ENCODE measurements around the gene CYTH4.

GRCh38 chr22:37273126-37273845, 9.0 kb upstream of the CYTH4 start:
- TF ChIP-seq, protein P1, sequence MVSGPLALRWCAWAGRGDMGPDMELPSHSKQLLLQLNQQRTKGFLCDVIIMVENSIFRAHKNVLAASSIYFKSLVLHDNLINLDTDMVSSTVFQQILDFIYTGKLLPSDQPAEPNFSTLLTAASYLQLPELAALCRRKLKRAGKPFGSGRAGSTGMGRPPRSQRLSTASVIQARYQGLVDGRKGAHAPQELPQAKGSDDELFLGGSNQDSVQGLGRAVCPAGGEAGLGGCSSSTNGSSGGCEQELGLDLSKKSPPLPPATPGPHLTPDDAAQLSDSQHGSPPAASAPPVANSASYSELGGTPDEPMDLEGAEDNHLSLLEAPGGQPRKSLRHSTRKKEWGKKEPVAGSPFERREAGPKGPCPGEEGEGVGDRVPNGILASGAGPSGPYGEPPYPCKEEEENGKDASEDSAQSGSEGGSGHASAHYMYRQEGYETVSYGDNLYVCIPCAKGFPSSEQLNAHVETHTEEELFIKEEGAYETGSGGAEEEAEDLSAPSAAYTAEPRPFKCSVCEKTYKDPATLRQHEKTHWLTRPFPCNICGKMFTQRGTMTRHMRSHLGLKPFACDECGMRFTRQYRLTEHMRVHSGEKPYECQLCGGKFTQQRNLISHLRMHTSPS (CRISPR knock-in tag; IDR thresholded peaks at IDR 0.05; ENCODE audit: low read depth) = no peak
- TF ChIP-seq RFX3 (CRISPR knock-in tag; IDR thresholded peaks at IDR 0.05) (no peak), ZNF121 (CRISPR knock-in tag; IDR thresholded peaks at IDR 0.05) (no peak), ZNF225 (CRISPR knock-in tag; IDR thresholded peaks at IDR 0.05) (no peak), ZNF263 (CRISPR knock-in tag; IDR thresholded peaks at IDR 0.05) (no peak), CTCF (CRISPR knock-in tag; IDR thresholded peaks at IDR 0.05) (no peak), TEAD2 (CRISPR knock-in tag; IDR thresholded peaks at IDR 0.05) (no peak)
